Esophagus muscularis mucosa (tissue), 4 donors: ENCODE results near the gene RNF130. TPM values are rescaled to one million over a fixed set of nuclear protein-coding genes. Genes with fewer than 3 reads are reported as not detected.

Experiments used
- DNase-seq: peaks from one replicate; pipeline ENCODE4 v3.0.0-alpha.2; 2017; ENCODE audit errors: extremely low spot score
- H3K27ac ChIP-seq, 4 donors: fragments of 200-600 bp; sonication (generic); replicated peaks in 1 of 4; 1 replicate in 3 of 4; 2 replicates in 1 of 4; pipeline ENCODE4 v1.5.1; 2016 to 2019; ENCODE audit warnings: mild to moderate bottlenecking in 1 of 4
- H3K27me3 ChIP-seq, 4 donors: fragments of 200-600 bp; sonication (generic); one replicate each; pipeline versions ENCODE4 v1.5.1 to v1.6.0; 2016 to 2019
- H3K36me3 ChIP-seq, 4 donors: fragments of 200-600 bp; sonication (generic); one replicate each; pipeline ENCODE4 v1.5.1; 2016 to 2019
- H3K4me1 ChIP-seq, 4 donors: fragments of 200-600 bp; sonication (generic); one replicate each; pipeline ENCODE4 v1.5.1; 2016 to 2019
- H3K4me3 ChIP-seq, 4 donors: fragments of 200-600 bp; sonication (generic); 1 replicate in 2 of 4; 2 replicates in 2 of 4; pipeline ENCODE4 v1.5.1; 2016 to 2019; ENCODE audit warnings: mild to moderate bottlenecking in 4 of 4, moderate library complexity in 1 of 4
- H3K9me3 ChIP-seq, 4 donors: fragments of 200-600 bp; sonication (generic); 1 replicate in 3 of 4; 2 replicates in 1 of 4; pipeline ENCODE4 v1.5.1; 2016 to 2019
- EP300 ChIP-seq: sonication (generic); formaldehyde crosslinking; IDR thresholded peaks from one replicate; pipeline ENCODE4 v1.6.1; 2017; ENCODE audit warnings: antibody characterized with exemption
- POLR2A ChIP-seq: fragments of 450-650 bp; IDR thresholded peaks from one replicate; pipeline ENCODE4 v1.6.1; 2017; ENCODE audit warnings: antibody characterized with exemption, moderate library complexity, mild to moderate bottlenecking, low read depth
- POLR2AphosphoS5 ChIP-seq, 2 donors: sonication (generic); formaldehyde crosslinking; IDR thresholded peaks; one replicate each; pipeline ENCODE4 v1.6.1; 2017; ENCODE audit warnings: antibody characterized with exemption in 2 of 2
- WGBS: methylation state at CpG from one replicate; pipeline ENCODE4 v1.1.5; 2018; 5-methylcytosine and 5-hydroxymethylcytosine counted together
- intact Hi-C: fragments of 100-400 bp; cut with DNase I; formaldehyde crosslinking; loops from one replicate; pipeline ENCODE4 v1.15.1; 2023
- total RNA-seq, 4 donors: library from RNA; depleted of rRNA; stranded (reverse); fragments of >200 nt; gene quantifications; one replicate each; pipeline versions ENCODE4 v1.1.0 to v1.2.1, GENCODE V29; 2016
- TF ChIP-seq, protein P1 (sequence below), 3 experiments: fragments of 200-600 bp in 2 of 3; fragments of 450-650 bp in 1 of 3; sonication (generic) in 2 of 3; IDR thresholded peaks; one replicate each; pipeline ENCODE4 v1.5.1; 2017 to 2019; ENCODE audit warnings: antibody characterized with exemption in 3 of 3, mild to moderate bottlenecking in 2 of 3, moderate library complexity in 1 of 3

RNF130 gene
- total RNA-seq, 4 donors from 2014 or later: 98.4 to 136 (median 108) TPM

- Histone ChIP-seq H3K36me3 (peaks cover 5 to 17% (median 12%) of the 10 kb centered on the region in 4 donors), H3K4me3 (peak overlapping the region; percentile 69 to 88 (median 72)), H3K27me3 (no peaks in the 10 kb centered on the region), H3K9me3 (no peaks in the 10 kb centered on the region), H3K4me1 (peaks cover 18 to 27% (median 22%) of the 10 kb centered on the region in 4 donors), H3K27ac (peak overlapping the region; percentile 75 to 84 (median 80))
- TF ChIP-seq, protein P1, sequence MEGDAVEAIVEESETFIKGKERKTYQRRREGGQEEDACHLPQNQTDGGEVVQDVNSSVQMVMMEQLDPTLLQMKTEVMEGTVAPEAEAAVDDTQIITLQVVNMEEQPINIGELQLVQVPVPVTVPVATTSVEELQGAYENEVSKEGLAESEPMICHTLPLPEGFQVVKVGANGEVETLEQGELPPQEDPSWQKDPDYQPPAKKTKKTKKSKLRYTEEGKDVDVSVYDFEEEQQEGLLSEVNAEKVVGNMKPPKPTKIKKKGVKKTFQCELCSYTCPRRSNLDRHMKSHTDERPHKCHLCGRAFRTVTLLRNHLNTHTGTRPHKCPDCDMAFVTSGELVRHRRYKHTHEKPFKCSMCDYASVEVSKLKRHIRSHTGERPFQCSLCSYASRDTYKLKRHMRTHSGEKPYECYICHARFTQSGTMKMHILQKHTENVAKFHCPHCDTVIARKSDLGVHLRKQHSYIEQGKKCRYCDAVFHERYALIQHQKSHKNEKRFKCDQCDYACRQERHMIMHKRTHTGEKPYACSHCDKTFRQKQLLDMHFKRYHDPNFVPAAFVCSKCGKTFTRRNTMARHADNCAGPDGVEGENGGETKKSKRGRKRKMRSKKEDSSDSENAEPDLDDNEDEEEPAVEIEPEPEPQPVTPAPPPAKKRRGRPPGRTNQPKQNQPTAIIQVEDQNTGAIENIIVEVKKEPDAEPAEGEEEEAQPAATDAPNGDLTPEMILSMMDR (IDR thresholded peaks at IDR 0.05): no peak
- TF ChIP-seq POLR2AphosphoS5 (IDR thresholded peaks at IDR 0.05): no peak
- TF ChIP-seq POLR2A: no peak
- TF ChIP-seq EP300: no peak
- intact Hi-C loops: loop anchor here (5.0 to 10.0 kb wide), 3 partner anchors 46 to 166 kb away; partner anchors contain the start of gene RNF130
- 84% methylated on average over 4 of the region's 16 CpGs for WGBS
- no peak for DNase-seq
Observed at GRCh38 chr5:179908528-179908927, 163.0 kb downstream of the RNF130 start.

DNA sequence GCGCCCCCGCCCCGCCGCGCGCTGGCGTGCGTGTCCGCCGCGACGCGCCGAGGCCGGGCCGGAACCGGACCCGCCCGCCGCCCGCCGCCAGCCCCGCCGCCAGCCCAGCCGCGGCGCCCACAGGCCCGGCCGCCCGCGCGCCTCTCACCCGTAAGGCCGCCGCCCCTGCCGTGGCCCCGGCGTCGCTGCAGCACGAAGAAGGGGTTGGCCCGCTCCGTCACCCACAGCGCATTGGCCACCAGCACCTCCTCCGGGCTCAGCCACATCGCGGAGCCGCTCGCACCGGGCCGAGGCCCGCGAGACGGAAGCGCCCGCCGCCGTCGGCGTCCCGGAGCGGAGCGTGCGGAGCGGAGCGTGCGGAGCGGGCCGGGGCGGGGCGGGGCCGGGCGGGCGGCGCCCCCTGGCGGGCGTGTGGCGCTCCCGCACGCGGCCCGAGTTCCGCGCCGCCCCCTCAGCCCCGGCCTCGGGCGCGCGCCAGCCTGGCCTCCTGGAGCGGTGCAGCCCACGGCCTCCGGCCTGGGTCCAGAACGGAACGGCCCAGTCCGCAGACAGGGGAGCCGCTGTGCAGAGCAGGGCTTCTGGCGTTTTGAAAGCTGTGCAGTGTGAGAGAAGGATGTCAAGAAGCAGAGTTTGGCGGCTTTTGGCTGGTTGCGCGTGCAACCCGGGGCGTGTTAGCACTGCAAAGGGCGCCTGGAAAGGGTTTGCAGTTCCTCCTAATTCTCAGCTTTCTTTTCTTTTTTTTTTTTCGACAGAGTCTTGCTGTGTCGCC is 163.8 kb downstream of the RNF130 start, which contains the start of gene TBC1D9B:
TSS of gene TBC1D9B (minus strand) at position 342 of the 769 bp plus-strand sequence. CDS start at position 266, 76 bp downstream.
- peak within 1 kb of the TSS; percentile 69 to 88 (median 72) for H3K4me3 ChIP-seq
- no peak for DNase-seq
- peak within 1 kb of the TSS; percentile 75 to 84 (median 80) for H3K27ac ChIP-seq
- 0% methylated on average over 10 of the region's 105 CpGs for WGBS
- no peaks in the 10 kb centered on the region for H3K27me3 ChIP-seq
- peaks cover 8 to 24% (median 20%) of the 10 kb centered on the region in 4 donors for H3K36me3 ChIP-seq
- peaks cover 18 to 27% (median 22%) of the 10 kb centered on the region in 4 donors for H3K4me1 ChIP-seq
- TF ChIP-seq EP300 (no peak), POLR2AphosphoS5 (IDR thresholded peaks at IDR 0.05) (peak in 1 of 2 donors; percentile 66)
- TF ChIP-seq, protein P1 (IDR thresholded peaks at IDR 0.05): peak; percentile 43 to 61 (median 58)
- intact Hi-C loops: loop anchor here (2.0 to 10.0 kb wide), 4 partner anchors 45 to 167 kb away; partner anchors contain the start of genes MGAT4B and RNF130
- H3K9me3 ChIP-seq: no peaks in the 10 kb centered on the region

- H3K9me3 ChIP-seq: no peaks in the 10 kb centered on the region
- H3K4me3 ChIP-seq: peak overlapping the region; percentile 69 to 88 (median 72)
- no peak for DNase-seq
- intact Hi-C loops: loop anchor here (2.0 to 10.0 kb wide), 4 partner anchors 45 to 168 kb away; partner anchors contain the start of genes MGAT4B and RNF130
- H3K27me3 ChIP-seq: no peaks in the 10 kb centered on the region
- H3K4me1 ChIP-seq: peaks cover 18 to 27% (median 24%) of the 10 kb centered on the region in 4 donors
- peak overlapping the region; percentile 75 to 84 (median 80) for H3K27ac ChIP-seq
- no peak for TF ChIP-seq EP300
- TF ChIP-seq POLR2AphosphoS5 (IDR thresholded peaks at IDR 0.05): no peak
- no peak for TF ChIP-seq POLR2A
- TF ChIP-seq, protein P1 (IDR thresholded peaks at IDR 0.05): no peak
- 15% methylated on average over 21 of the region's 50 CpGs for WGBS
- peaks cover 9 to 32% (median 28%) of the 10 kb centered on the region in 4 donors for H3K36me3 ChIP-seq
Observed at GRCh38 chr5:179906795-179907555, 164.6 kb downstream of the RNF130 start.

DNA sequence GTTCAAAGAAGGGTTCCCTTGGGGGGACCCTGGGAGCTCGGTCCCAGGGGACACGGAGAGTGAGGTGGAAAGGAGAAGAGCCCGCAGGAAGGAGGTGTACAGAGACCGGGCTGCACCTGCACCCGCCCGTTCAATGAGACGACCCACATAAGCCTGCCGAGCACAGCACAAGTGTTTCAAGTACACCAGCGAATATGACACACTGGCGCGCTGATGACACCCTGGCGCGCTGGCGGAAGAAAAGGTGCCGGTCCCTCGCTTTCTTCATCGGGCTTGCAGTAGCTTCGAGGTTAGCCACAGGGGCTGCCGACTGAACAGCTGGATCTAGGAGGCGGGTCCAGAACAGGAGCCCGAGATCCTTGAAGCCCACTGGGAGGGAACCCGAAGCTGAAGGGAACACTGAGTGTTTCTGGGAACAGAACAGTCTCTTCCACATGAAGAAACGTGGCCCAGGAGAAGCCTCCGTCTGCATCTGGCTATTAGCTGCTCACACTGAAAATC is 165.2 kb downstream of the RNF130 start:
- no peak for DNase-seq
- TF ChIP-seq POLR2AphosphoS5 (IDR thresholded peaks at IDR 0.05): no peak
- no peak for TF ChIP-seq POLR2A
- TF ChIP-seq, protein P1 (IDR thresholded peaks at IDR 0.05): no peak
- no peak for TF ChIP-seq EP300
- Histone ChIP-seq H3K36me3 (peaks cover 9 to 38% (median 32%) of the 10 kb centered on the region in 4 donors), H3K27me3 (no peaks in the 10 kb centered on the region), H3K9me3 (no peaks in the 10 kb centered on the region), H3K27ac (peak overlapping the region; percentile 75 to 84 (median 80)), H3K4me1 (peaks cover 18 to 27% (median 24%) of the 10 kb centered on the region in 4 donors), H3K4me3 (peak overlapping the region; percentile 69 to 88 (median 72))
- WGBS: 87% methylated on average over 21 of the region's 24 CpGs
- intact Hi-C loops: loop anchor here (2.0 to 10.0 kb wide), 4 partner anchors 44 to 168 kb away; partner anchors contain the start of genes MGAT4B and RNF130
